GM21526 (cell line): ENCODE measurements around the gene LYL1.

Experiments used
- ATAC-seq: cut with Tn5 transposase; IDR thresholded peaks from one replicate; pipeline ENCODE4 v1.9.1; 2021; ENCODE audit warnings: moderate library complexity; ENCODE audit not compliant: unreplicated experiment, low FRiP score

The LYL1 gene

DNA sequence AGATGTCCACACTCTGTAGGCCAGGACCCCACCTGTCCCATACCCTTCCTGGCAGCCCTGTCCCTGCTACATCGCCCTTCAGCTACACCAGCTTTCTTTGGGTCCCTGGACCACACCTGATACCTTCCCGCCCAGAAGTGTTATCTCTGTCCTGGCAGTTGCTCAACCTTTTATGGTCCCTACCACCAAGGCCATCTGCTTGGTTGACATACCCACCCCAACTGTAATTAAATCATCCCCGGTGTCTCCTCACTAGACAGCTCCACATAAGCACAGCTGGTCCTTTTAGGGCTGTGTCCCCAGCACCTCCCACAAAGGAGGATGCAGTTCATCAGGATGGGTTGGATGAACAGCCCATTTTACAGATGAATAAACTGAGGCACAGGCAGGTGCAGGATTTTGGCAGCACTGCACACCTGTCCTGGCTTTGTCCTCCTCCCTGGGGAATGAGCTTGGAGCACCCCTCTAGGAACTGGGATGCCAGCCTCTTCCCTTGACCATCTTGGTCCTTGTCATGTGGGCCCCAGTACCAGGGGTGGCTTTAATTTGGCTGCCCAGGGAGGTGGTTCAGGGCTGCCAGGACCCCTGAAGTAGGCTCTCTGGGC is 28.3 kb upstream of the LYL1 start:
- ATAC-seq = no peak

DNA sequence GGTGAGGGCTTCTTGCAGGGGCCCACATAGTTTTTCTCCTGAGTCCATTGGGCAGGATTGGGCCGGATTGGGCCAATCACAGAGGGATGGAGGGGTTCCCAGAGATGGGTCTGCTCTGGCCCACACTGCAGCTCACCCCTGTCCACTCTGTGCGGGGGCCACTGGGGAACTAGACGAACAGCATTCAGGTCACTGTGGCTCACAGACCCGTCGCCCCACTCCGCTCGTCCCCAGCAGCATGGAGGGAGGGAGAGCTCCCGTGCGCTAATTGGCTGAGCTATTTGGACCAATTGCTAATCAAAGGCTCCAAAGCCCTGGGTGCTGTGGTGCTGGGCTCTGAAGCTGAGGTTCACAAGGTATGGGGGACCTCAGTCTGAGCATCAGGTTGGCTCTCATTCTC is 26.7 kb upstream of the LYL1 start:
- ATAC-seq = no peak

DNA sequence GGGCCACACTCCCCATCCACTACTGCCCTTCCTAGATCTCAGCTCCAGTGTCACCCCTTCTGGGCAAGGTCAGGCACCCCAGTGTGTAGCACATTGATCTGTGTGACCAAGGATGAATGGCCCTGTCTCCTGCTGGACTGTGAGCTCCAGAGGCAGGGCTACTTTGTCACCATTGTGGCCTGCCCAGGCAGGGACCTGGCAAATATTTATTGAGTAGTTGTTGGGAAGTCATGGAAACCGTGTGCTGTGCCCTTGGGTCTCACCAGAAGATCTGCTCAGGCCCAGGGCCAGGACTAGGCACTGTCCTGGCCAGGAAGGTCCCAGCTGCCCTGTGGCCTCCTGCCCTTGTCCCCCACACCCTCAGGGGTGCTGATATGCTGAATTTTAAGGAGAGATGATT is 25.9 kb upstream of the LYL1 start:
- no peak for ATAC-seq

DNA sequence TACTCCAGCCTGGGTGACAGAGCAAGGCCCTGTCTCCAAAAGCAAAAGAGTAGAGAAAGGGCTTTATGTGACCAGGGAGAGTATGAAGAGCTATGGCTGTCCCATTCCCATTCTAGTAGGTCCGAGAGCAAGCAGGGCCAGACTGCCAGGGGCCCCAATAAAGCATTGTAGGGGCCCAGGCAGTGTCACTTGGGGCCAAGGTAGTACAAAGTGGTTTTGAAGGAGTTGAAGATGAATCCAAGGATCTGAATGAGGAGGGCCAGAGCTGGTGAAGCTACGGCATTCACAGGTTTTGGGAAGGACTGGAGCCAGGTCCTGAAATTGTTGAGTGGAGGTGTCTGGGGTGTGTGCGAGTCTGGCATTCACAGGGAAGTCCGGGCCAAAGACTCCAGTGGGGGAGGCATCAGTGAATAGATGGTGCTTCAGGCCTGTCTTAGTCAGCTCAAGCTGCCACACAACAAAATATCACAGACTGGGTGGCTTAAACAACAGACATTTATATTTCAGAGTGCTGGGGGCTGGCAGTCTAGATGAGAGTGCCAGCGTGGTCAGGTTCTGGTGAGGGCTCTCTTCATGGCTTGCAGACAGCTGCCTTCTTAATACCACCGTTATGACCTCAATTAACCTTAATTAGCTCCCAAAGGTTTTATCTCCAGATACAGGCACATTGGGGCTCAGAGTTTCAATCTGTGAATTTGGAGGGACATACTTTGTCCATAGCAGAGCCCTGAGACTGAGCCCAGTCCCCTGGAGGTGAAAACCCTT is 25.3 kb upstream of the LYL1 start:
- ATAC-seq = no peak

DNA sequence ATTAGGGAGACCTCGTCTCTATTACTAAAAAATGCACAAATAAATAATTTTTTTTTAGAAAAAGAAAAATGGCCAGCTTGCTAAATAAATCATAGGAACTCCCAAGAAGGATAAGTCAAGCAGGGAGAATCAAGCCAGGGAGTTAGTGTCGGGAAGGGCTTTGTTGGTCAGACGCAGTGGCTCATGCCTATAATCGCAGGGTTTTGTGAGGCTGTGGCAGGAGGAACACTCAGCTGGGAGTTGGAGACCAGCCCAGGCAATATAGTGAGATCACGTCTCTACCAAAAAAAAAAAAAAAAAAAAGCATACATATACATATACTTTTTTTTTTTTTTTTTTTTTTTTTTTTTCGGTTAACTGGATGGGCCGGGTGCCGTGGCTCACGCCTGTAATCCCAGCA is 24.4 kb upstream of the LYL1 start:
- no peak for ATAC-seq

DNA sequence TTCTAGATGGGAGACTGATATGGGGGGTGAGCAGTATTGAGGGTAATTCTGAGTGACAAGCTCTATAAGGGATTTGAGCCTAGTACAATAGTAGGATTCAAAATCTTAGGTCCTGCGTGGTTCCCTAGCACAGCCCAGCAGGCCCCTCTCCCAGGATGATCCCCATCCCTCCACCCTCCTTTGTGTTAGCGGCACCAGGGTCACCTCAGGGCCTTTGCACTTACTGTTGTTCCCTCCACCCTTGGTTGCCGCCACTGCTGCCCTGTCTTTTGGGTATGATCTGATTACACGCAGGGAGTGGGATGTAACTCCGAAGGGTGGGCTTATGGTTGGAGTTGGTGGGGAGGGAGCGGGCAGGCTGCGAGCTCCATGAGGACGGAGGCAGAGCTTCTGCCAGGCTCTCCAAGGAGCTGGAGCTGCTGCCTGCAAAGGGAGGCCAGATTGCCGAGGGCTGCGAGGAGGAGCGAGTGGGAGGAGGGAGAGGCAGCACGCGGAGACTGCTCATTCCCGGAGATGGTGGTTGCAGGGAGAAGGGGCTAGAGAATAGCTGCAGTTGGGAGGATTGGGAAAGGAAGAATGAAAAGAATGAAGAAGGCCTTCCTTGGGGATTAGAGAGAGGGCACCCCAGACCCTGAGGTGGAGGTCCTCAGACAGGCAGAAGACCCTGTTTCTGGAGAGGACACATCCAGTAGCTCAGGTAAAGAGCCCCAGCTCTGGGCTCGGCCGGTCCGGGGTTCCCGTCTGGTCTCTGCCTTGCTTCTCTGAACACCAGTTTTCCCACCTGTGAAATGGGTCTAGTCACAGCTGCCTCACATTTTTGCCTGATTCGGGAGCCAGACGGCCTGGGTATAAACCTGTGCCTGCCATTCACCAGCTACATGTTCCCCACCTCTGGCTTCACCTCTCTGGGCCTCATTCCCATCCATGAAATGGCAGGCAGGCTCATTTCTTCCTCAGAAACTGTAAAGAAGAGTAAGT is 20.6 kb upstream of the LYL1 start:
- no peak for ATAC-seq

DNA sequence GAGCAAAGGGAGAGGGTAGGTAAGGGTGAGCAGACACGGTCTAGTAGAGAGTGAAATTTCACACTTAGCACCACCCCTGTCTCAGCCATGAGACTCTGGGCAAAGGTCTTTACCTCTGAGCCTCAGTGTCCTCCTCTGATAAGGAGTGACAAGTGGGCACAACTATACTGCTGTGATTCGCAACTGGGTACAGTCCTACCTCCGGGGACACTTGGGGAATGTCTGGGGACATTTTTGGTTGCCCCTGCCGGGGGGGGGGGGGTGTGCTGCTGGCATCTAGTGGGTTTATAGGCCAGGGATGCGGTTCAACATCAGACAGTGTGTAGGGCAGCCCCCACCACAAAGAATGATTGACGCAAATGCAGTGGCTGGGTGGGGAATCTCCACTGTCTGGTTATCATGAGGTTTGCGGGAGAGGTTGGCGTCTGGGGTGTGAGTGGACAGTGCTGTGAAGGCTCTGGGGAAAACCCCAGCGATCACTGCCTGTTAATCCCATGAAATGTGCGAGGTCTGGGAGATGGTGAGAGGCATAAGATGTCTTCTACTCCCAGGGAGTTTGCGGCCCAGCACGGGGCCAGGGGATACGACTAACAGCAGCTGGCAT is 19.7 kb upstream of the LYL1 start:
- no peak for ATAC-seq

GRCh38 chr19:13121551-13122274 is 19.1 kb upstream of the LYL1 start:
- ATAC-seq = no peak

GRCh38 chr19:13120817-13121216 is 18.2 kb upstream of the LYL1 start:
- ATAC-seq = no peak

- ATAC-seq = no peak
Observed at GRCh38 chr19:13120031-13120430, 17.4 kb upstream of the LYL1 start.

- no peak for ATAC-seq
Observed at GRCh38 chr19:13119627-13120026, 17.0 kb upstream of the LYL1 start.

DNA sequence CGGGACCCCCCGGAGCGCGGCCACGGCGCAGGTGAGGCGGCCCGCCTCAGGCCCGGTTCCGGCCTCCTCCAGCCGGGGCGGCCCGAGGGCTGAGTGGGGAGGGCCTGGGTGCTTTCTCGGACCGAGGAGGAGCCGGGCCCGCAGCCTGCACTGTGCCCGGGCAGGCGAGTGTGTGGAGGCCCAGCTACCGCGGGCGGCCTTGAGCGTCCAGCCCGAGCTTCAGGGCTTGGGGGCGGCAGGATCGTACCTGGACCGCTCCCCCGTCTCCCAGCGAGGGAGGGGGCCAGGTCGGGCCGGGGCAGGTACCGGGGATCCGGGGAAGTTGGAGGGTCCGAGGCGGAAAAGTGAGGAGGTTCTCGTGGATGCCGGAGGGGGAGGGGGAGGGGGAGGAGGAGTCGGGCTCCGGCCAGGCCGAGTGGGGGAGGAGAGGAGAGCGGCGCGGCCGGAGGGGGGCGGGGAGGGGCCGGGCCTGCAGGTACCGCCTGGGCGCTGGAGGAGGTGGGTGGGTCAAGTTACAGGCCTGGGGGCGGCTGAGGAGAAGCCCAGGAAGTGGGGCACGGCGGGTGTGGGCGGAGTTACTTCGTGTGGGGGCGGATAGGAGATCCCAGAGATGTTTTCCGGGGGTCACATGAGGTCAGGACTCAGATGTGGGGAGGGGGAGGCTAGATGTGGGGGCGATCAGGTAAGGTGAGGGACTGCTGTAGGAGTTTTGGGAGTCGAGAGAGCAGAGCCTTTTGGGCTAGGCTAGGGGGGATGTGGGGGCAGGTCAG is 16.0 kb upstream of the LYL1 start:
- ATAC-seq = no peak

GRCh38 chr19:13117772-13118423 is 15.2 kb upstream of the LYL1 start, which contains the start of gene NACC1:
TSS of gene NACC1 (plus strand) at chr19:13118264. CDS start at chr19:13135208, 16,944 bp downstream.
- no peak for ATAC-seq

- ATAC-seq = no peak
Observed at GRCh38 chr19:13117176-13117771, 14.6 kb upstream of the LYL1 start.

- no peak for ATAC-seq
Observed at GRCh38 chr19:13116282-13117175, 13.9 kb upstream of the LYL1 start, which contains the start of gene TRMT1. TSS of gene TRMT1 (minus strand) at chr19:13116740. CDS start at chr19:13116399, 341 bp downstream.

DNA sequence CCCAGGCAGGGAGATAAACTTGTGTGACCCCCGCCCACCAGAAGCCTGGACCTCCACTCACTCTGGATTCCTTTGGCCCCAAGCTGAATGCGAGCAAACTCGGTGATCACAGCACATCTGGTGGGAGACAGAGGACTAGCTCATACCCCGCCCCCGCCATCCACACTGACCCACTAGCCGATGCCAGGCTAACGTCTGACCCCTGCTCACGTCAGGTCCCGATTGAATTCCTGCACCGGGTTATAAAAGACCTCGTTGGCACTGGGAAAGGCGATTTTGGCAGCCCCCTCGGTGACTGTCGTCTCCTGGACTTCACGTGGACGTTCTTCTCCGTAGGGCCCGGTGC is 13.3 kb upstream of the LYL1 start:
- ATAC-seq = no peak

GRCh38 chr19:13112555-13112954 is 9.9 kb upstream of the LYL1 start:
- no peak for ATAC-seq
